ENCODE results near the gene NFIB. TPM values are rescaled to one million over a fixed set of nuclear protein-coding genes. Genes with fewer than 3 reads are reported as not detected.
A peak's percentile ranks its signal among the peaks of the same experiment; 100 is the strongest.

Gene NFIB
- total and polyA plus RNA-seq, 2 of the 13 experiments (the other 11 are each of a cell fraction or from before 2014, with no cell fraction given): 0.98 to 4.6 TPM

DNA sequence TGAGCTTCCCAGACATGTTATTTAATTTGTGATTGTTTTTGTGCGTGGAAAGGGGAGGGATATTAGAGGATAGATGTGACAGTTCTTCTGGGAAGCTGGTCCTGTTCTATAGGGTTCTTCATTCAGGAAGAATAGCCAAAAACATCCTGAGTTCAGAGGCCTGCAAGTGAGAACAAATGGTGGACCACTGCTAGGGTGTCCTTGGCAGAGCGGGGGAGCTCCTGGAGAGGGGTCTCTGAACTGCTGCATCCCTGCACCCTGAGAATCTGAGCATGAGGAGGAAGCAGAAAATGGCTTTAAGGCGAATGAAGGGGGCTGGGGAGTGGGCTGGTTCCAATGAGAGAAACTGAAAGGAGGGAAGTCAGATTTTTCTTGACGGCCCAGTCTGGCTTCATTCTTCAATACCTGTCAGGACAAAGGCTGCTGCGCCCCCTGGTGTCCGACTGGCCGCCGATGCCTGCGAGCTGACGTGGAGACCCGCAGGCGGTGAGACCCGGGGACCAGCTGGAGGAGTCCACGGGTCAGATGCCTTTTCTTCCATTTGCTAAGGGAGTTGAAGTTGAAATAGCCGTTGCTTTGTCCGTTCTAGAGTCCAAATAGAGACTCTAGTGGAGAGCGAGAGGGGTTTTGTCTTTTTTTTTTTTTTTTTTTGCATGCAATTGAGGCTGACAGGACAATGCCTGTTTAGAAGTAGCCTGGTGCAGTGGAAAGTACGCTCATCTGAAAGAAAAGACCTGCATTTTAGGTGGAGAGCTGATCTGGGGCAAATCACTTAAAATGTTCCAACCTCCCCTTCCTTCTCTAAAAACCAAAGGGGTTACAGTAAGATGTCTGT, 39.5 kb upstream of the NFIB start:
- intact Hi-C loops (cut with micrococcal nuclease; ENCODE audit: unreplicated experiment): loop anchor here (1.0 to 2.0 kb wide), 4 partner anchors 31 to 1319 kb away; no protein-coding TSS in a partner anchor
- Histone ChIP-seq H2AFZ (ENCODE audit: low read length) (no peak overlapping the region), H3K9ac (ENCODE audit: insufficient read depth, low read depth, low read length) (no peak overlapping the region), H3K4me1 (ENCODE audit: insufficient read depth, low read length) (peaks cover 13% of the 10 kb centered on the region), H3K27ac (ENCODE audit: extremely low read length, insufficient read depth, low read length) (no peak overlapping the region), H3K4me3 (replicated peaks in 1 of 3; ENCODE audit: insufficient read depth in 1 of 3, low read depth in 2 of 3, low read length in 3 of 3) (peak overlapping the region in 1 of 3 experiments; percentile 8; a peak in 1 of 6 replicates), H3K4me2 (ENCODE audit: low read depth, low read length) (peak overlapping the region; percentile 34; the same call in 1 of the 2 replicates), H3K79me2 (ENCODE audit: insufficient read depth, low read length) (no peaks in the 10 kb centered on the region), H3K9me3 (ENCODE audit: low read length) (no peaks in the 10 kb centered on the region), H4K20me1 (ENCODE audit: insufficient read depth, low read length) (no peaks in the 10 kb centered on the region; the same call in 1 of the 2 replicates), H3K36me3 (replicated peaks in 1 of 2; ENCODE audit: control insufficient read depth in 1 of 2, insufficient read depth in 2 of 2, low read length in 2 of 2) (no peaks in the 10 kb centered on the region), H3K27me3 (ENCODE audit: control insufficient read depth in 1 of 2, insufficient read depth in 2 of 2, low read length in 2 of 2) (peaks cover 0 to 46% of the 10 kb centered on the region in 2 experiments; a peak in 4 of 5 replicates)
- ATAC-seq: peak; percentile 93
- in situ Hi-C loops (cut with HindIII; ENCODE audit: extremely low pct_ligation_motif_present, low pct_unique_long_range_greater_than_20kb): loop anchor here (5.0 to 25.0 kb wide), 5 partner anchors 286 to 1316 kb away; no protein-coding TSS in a partner anchor
- FAIRE-seq: peak; percentile 64
- DNase-seq (ENCODE audit: low spot score): peak; percentile 51
- WGBS (ENCODE audit: low lambda C conversion rate): 16% methylated on average over 16 of the region's 18 CpGs
- no TSS peak for BruUV-seq (replicated peaks)
- POLR2A ChIA-PET: no interaction called here
- CTCF ChIA-PET (ENCODE audit: low intra/inter-chr PET ratio, low total read pairs): interaction anchor here (1.0 to 1.8 kb wide), 4 partner anchors 282 to 926 kb away, joined by 3 to 8 read pairs (median 4); no protein-coding TSS in a partner anchor
- TF ChIP-seq KDM6A (CRISPR knock-in tag; IDR thresholded peaks at IDR 0.05; ENCODE audit: low read depth) (no peak), ZSCAN12 (CRISPR knock-in tag; IDR thresholded peaks at IDR 0.05) (no peak), GZF1 (CRISPR knock-in tag; IDR thresholded peaks at IDR 0.05) (no peak), JUN (CRISPR knock-in tag; IDR thresholded peaks at IDR 0.05) (no peak), NFE2L1 (CRISPR knock-in tag; IDR thresholded peaks at IDR 0.05; ENCODE audit: borderline replicate concordance) (no peak), PAWR (CRISPR knock-in tag; IDR thresholded peaks at IDR 0.05; ENCODE audit: borderline replicate concordance) (no peak), DNMT1 (CRISPR knock-in tag; IDR thresholded peaks at IDR 0.05) (no peak), ZNF296 (CRISPR knock-in tag; conservative IDR thresholded peaks at IDR 0.05) (no peak), ZNF703 (CRISPR knock-in tag; IDR thresholded peaks at IDR 0.05; ENCODE audit: borderline replicate concordance) (no peak), XRCC5 (optimal IDR thresholded peaks at IDR 0.05; ENCODE audit: low read length) (peak; percentile 88)
- TF ChIP-seq, protein P1, sequence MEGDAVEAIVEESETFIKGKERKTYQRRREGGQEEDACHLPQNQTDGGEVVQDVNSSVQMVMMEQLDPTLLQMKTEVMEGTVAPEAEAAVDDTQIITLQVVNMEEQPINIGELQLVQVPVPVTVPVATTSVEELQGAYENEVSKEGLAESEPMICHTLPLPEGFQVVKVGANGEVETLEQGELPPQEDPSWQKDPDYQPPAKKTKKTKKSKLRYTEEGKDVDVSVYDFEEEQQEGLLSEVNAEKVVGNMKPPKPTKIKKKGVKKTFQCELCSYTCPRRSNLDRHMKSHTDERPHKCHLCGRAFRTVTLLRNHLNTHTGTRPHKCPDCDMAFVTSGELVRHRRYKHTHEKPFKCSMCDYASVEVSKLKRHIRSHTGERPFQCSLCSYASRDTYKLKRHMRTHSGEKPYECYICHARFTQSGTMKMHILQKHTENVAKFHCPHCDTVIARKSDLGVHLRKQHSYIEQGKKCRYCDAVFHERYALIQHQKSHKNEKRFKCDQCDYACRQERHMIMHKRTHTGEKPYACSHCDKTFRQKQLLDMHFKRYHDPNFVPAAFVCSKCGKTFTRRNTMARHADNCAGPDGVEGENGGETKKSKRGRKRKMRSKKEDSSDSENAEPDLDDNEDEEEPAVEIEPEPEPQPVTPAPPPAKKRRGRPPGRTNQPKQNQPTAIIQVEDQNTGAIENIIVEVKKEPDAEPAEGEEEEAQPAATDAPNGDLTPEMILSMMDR (CRISPR knock-in tag; IDR thresholded peaks at IDR 0.05): peak; percentile 93
- TF ChIP-seq, protein P2, sequence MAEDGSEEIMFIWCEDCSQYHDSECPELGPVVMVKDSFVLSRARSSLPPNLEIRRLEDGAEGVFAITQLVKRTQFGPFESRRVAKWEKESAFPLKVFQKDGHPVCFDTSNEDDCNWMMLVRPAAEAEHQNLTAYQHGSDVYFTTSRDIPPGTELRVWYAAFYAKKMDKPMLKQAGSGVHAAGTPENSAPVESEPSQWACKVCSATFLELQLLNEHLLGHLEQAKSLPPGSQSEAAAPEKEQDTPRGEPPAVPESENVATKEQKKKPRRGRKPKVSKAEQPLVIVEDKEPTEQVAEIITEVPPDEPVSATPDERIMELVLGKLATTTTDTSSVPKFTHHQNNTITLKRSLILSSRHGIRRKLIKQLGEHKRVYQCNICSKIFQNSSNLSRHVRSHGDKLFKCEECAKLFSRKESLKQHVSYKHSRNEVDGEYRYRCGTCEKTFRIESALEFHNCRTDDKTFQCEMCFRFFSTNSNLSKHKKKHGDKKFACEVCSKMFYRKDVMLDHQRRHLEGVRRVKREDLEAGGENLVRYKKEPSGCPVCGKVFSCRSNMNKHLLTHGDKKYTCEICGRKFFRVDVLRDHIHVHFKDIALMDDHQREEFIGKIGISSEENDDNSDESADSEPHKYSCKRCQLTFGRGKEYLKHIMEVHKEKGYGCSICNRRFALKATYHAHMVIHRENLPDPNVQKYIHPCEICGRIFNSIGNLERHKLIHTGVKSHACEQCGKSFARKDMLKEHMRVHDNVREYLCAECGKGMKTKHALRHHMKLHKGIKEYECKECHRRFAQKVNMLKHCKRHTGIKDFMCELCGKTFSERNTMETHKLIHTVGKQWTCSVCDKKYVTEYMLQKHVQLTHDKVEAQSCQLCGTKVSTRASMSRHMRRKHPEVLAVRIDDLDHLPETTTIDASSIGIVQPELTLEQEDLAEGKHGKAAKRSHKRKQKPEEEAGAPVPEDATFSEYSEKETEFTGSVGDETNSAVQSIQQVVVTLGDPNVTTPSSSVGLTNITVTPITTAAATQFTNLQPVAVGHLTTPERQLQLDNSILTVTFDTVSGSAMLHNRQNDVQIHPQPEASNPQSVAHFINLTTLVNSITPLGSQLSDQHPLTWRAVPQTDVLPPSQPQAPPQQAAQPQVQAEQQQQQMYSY (CRISPR knock-in tag; IDR thresholded peaks at IDR 0.05): no peak
- TF ChIP-seq, protein P3, sequence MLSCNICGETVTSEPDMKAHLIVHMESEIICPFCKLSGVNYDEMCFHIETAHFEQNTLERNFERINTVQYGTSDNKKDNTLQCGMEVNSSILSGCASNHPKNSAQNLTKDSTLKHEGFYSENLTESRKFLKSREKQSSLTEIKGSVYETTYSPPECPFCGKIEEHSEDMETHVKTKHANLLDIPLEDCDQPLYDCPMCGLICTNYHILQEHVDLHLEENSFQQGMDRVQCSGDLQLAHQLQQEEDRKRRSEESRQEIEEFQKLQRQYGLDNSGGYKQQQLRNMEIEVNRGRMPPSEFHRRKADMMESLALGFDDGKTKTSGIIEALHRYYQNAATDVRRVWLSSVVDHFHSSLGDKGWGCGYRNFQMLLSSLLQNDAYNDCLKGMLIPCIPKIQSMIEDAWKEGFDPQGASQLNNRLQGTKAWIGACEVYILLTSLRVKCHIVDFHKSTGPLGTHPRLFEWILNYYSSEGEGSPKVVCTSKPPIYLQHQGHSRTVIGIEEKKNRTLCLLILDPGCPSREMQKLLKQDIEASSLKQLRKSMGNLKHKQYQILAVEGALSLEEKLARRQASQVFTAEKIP (CRISPR knock-in tag; IDR thresholded peaks at IDR 0.05; ENCODE audit: borderline replicate concordance): no peak
- TF ChIP-seq, protein P4, sequence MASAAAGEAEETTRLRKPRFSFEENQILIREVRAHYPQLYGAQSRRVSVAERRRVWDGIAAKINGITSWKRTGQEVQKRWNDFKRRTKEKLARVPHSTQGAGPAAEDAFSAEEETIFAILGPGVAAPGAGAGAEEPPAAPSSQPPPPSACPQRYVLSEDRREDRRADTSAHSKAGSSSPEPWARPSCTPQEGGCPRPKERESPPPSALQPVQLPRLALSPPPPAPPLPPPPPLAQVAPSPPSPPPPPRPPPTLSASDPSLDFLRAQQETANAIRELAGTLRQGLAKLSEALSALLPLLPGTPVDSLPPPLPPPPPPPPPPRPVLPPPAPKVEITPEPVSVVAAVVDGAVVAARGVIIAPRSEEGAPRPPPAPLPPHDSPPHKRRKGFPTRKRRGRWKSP (CRISPR knock-in tag; IDR thresholded peaks at IDR 0.05): no peak

Measured in HepG2 (cell line).